GM18511 (cell line): ENCODE data around the gene ADM2.
"Not testable (repeated sequence)": the region's sequence is repeated elsewhere in the genome, so short reads cannot be mapped to it uniquely, and the experiment has no call there.

ENCODE experiments used
- ATAC-seq: cut with Tn5 transposase; IDR thresholded peaks from one replicate; pipeline ENCODE4 v1.9.1; 2021; ENCODE audit warnings: mild to moderate bottlenecking, moderate library complexity; ENCODE audit not compliant: unreplicated experiment

Gene ADM2

GRCh38 chr22:50533856-50534711 lies 52.7 kb downstream of the ADM2 start:
- not testable (repeated sequence) for ATAC-seq

- ATAC-seq: no peak
Observed at GRCh38 chr22:50535113-50535512, 53.8 kb downstream of the ADM2 start.
